Cardiac fibroblast (primary cell): ENCODE results near the gene LRRC8A.

Experiments
- DNase-seq, 2 donors: peaks; one replicate each; pipeline versions ENCODE4 v3.0.0 to v3.0.0-alpha.2; 2010; ENCODE audit warnings: low read depth in 2 of 2
- H3K4me3 ChIP-seq, 2 donors: replicated peaks in 1 of 2; 1 replicate in 1 of 2; 2 replicates in 1 of 2; pipeline ENCODE4 v1.5.1; 2011; ENCODE audit warnings: low read depth in 2 of 2, low read length in 2 of 2, mild to moderate bottlenecking in 2 of 2, moderate library complexity in 1 of 2
- CTCF ChIP-seq: IDR thresholded peaks from one replicate; pipeline ENCODE4 v1.5.1; 2011; ENCODE audit warnings: low read depth, mild to moderate bottlenecking, low read length, inconsistent platforms

The LRRC8A gene

GRCh38 chr9:128887914-128888350 lies 6.0 kb downstream of the LRRC8A start:
- no peak overlapping the region for H3K4me3 ChIP-seq
- DNase-seq, result peak in 1 of 2 donors; percentile 79

GRCh38 chr9:128891321-128892220 lies 9.6 kb downstream of the LRRC8A start:
- no peak for TF ChIP-seq CTCF
- peak in 1 of 2 donors; percentile 52 for DNase-seq
- H3K4me3 ChIP-seq, result no peak overlapping the region

More at GRCh38 chr9:128887914-128888350, 6.0 kb downstream of the LRRC8A start:
- no peak for TF ChIP-seq CTCF

- no peak for TF ChIP-seq CTCF
- peak; percentile 90 to 97 for DNase-seq
- H3K4me3 ChIP-seq, result peak overlapping the region in 1 of 2 donors; percentile 26
Measured at GRCh38 chr9:128892221-128892921, 10.4 kb downstream of the LRRC8A start.

- DNase-seq, result no peak
- TF ChIP-seq CTCF, result no peak
- H3K4me3 ChIP-seq, result no peak overlapping the region
Measured at GRCh38 chr9:128893354-128893753, 11.4 kb downstream of the LRRC8A start.

GRCh38 chr9:128894764-128895163 lies 12.8 kb downstream of the LRRC8A start:
- DNase-seq, result no peak
- H3K4me3 ChIP-seq, result no peak overlapping the region

GRCh38 chr9:128895556-128895955 lies 13.6 kb downstream of the LRRC8A start:
- H3K4me3 ChIP-seq, result no peak overlapping the region

More at GRCh38 chr9:128894764-128895163, 12.8 kb downstream of the LRRC8A start:
- no peak for TF ChIP-seq CTCF

More at GRCh38 chr9:128895556-128895955, 13.6 kb downstream of the LRRC8A start:
- no peak for TF ChIP-seq CTCF
- DNase-seq, result no peak
